Endometrial microvascular endothelial cells (primary cell): Measurements from ENCODE around the gene DPP6. TPM values are rescaled to one million over a fixed set of nuclear protein-coding genes. Genes with fewer than 3 reads are reported as not detected.

Experiments
- in situ Hi-C: cut with HindIII; loops from 2 replicates; pipeline ENCODE4 v1.10.0; 2017; ENCODE audit warnings: low sequenced_read_pairs, low pct_unique_long_range_greater_than_20kb; ENCODE audit errors: inconsistent ontology term
- total RNA-seq: library from RNA; depleted of rRNA; stranded (reverse); fragments of >200 nt; gene quantifications from one replicate; pipeline ENCODE4 v1.2.3, GENCODE V29; 2015; ENCODE audit errors: inconsistent ontology term

Gene DPP6
- total RNA-seq, 1 donor from 2014 or later, result not detected

GRCh38 chr7:154546946-154547587, 494.9 kb downstream of the DPP6 start:
- in situ Hi-C loops, result no loop called here

GRCh38 chr7:154553711-154554265, 501.6 kb downstream of the DPP6 start:
- in situ Hi-C loops, result no loop called here

GRCh38 chr7:154559454-154559853, 507.3 kb downstream of the DPP6 start:
- in situ Hi-C loops, result no loop called here

GRCh38 chr7:154564676-154565075, 512.5 kb downstream of the DPP6 start:
- in situ Hi-C loops, result no loop called here

GRCh38 chr7:154566877-154567276, 514.7 kb downstream of the DPP6 start:
- in situ Hi-C loops, result no loop called here

GRCh38 chr7:154568346-154568745, 516.1 kb downstream of the DPP6 start:
- in situ Hi-C loops, result no loop called here

GRCh38 chr7:154569916-154570315, 517.7 kb downstream of the DPP6 start:
- in situ Hi-C loops, result no loop called here

- in situ Hi-C loops, result no loop called here
These were observed 519.6 kb downstream of the DPP6 start for GRCh38 chr7:154571772-154572171.

GRCh38 chr7:154574235-154574634, 522.0 kb downstream of the DPP6 start:
- in situ Hi-C loops, result no loop called here

GRCh38 chr7:154575497-154575896, 523.3 kb downstream of the DPP6 start:
- in situ Hi-C loops, result no loop called here

GRCh38 chr7:154576604-154577003, 524.4 kb downstream of the DPP6 start:
- in situ Hi-C loops, result no loop called here

GRCh38 chr7:154577141-154577873, 525.1 kb downstream of the DPP6 start:
- in situ Hi-C loops, result no loop called here

GRCh38 chr7:154578336-154578735, 526.1 kb downstream of the DPP6 start:
- in situ Hi-C loops, result no loop called here

- in situ Hi-C loops, result no loop called here
These were observed 527.5 kb downstream of the DPP6 start for GRCh38 chr7:154579711-154580110.

GRCh38 chr7:154581251-154581890, 529.2 kb downstream of the DPP6 start:
- in situ Hi-C loops, result no loop called here

- in situ Hi-C loops, result no loop called here
These were observed 531.3 kb downstream of the DPP6 start for GRCh38 chr7:154583454-154583853.

- in situ Hi-C loops, result no loop called here
These were observed 532.4 kb downstream of the DPP6 start for GRCh38 chr7:154584352-154585252.

- in situ Hi-C loops, result no loop called here
These were observed 535.6 kb downstream of the DPP6 start for GRCh38 chr7:154587792-154588191.

GRCh38 chr7:154591544-154591943, 539.3 kb downstream of the DPP6 start:
- in situ Hi-C loops, result no loop called here
